ENCODE results near the gene RIMOC1. TPM values are rescaled to one million over a fixed set of nuclear protein-coding genes. Genes with fewer than 3 reads are reported as not detected.

RIMOC1 gene
- polyA plus RNA-seq, 1 donor (not counting 4 experiments of a cell fraction or from before 2014, with no cell fraction given) = 23.7 TPM

- Histone ChIP-seq H3K27me3 (ENCODE audit: control insufficient read depth, extremely low read depth, insufficient read depth, low read length) (no peaks in the 10 kb centered on the region), H3K36me3 (ENCODE audit: control insufficient read depth in 2 of 2, extremely low read depth in 1 of 2, insufficient read depth in 2 of 2, low read length in 2 of 2) (no peaks in the 10 kb centered on the region), H3K4me3 (ENCODE audit: control insufficient read depth in 2 of 3, extremely low read depth in 1 of 3, insufficient read depth in 2 of 3, low read depth in 1 of 3, low read length in 3 of 3) (no peak overlapping the region), H3K9me1 (ENCODE audit: control insufficient read depth, extremely low read depth, insufficient read depth, low read length) (no peaks in the 10 kb centered on the region), H4K20me1 (ENCODE audit: control insufficient read depth, extremely low read depth, insufficient read depth, low read length) (no peaks in the 10 kb centered on the region), H3K9ac (ENCODE audit: control insufficient read depth, extremely low read depth, insufficient read depth, low read length) (no peak overlapping the region), H3K9me3 (ENCODE audit: control insufficient read depth, low read depth, low read length) (no peaks in the 10 kb centered on the region), H3K4me2 (ENCODE audit: control insufficient read depth, extremely low read depth, insufficient read depth, low read depth, low read length) (no peak overlapping the region), H3K4me1 (ENCODE audit: control insufficient read depth, extremely low read depth, insufficient read depth, low read length) (no peaks in the 10 kb centered on the region), H2AFZ (ENCODE audit: control insufficient read depth, low read length) (no peak overlapping the region), H3K27ac (ENCODE audit: control insufficient read depth, insufficient read depth, low read length) (no peak overlapping the region), H3K79me2 (ENCODE audit: control insufficient read depth, insufficient read depth, low read length) (no peaks in the 10 kb centered on the region)
- FAIRE-seq (no peak), DNase-seq (ENCODE audit: low read depth, low spot score) (no peak)
- TF ChIP-seq EZH2 (IDR thresholded peaks at IDR 0.05; ENCODE audit: low read length) (no peak), CTCF (optimal IDR thresholded peaks at IDR 0.05 in 1 of 3, IDR thresholded peaks at IDR 0.05 in 1 of 3, conservative IDR thresholded peaks at IDR 0.05 in 1 of 3; ENCODE audit: extremely low read depth in 1 of 3, insufficient read depth in 2 of 3, low read length in 3 of 3) (no peak)
- dilution Hi-C loops (cut with MboI; ENCODE audit: extremely low pct_ligation_motif_present, low sequenced_read_pairs) = no loop called here
These were observed 25.3 kb upstream of the RIMOC1 start for GRCh38 chr5:41878643-41879478.

DNA sequence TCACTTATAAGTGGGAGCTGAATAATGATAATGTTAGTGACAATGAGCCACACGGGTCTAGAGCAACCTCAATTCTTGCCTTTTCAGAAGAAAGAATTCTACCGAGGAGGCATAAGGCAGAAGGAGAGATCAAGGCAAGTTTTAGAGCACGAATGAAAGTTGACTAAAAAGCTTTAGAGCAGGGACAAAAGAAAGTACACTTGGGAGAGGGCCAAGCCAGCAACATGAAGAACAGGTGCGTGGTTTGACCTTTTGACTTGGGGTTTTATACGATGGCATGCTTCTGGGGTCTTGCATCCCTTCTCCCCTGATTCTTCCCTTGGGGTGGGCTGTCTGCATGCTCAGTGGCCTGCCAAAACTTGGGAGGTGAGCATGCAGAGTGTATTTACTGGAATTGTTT is 21.4 kb upstream of the RIMOC1 start:
- no peak for TF ChIP-seq EZH2 (IDR thresholded peaks at IDR 0.05; ENCODE audit: low read length)
- TF ChIP-seq CTCF (optimal IDR thresholded peaks at IDR 0.05 in 1 of 3, IDR thresholded peaks at IDR 0.05 in 1 of 3, conservative IDR thresholded peaks at IDR 0.05 in 1 of 3; ENCODE audit: extremely low read depth in 1 of 3, insufficient read depth in 2 of 3, low read length in 3 of 3) = no peak

More for the DNA sequence above, 21.4 kb upstream of the RIMOC1 start:
- Histone ChIP-seq H4K20me1 (ENCODE audit: control insufficient read depth, extremely low read depth, insufficient read depth, low read length) (no peaks in the 10 kb centered on the region), H3K36me3 (ENCODE audit: control insufficient read depth in 2 of 2, extremely low read depth in 1 of 2, insufficient read depth in 2 of 2, low read length in 2 of 2) (no peaks in the 10 kb centered on the region), H3K27me3 (ENCODE audit: control insufficient read depth, extremely low read depth, insufficient read depth, low read length) (no peaks in the 10 kb centered on the region), H3K27ac (ENCODE audit: control insufficient read depth, insufficient read depth, low read length) (no peak overlapping the region), H3K9me1 (ENCODE audit: control insufficient read depth, extremely low read depth, insufficient read depth, low read length) (no peaks in the 10 kb centered on the region), H2AFZ (ENCODE audit: control insufficient read depth, low read length) (no peak overlapping the region), H3K9me3 (ENCODE audit: control insufficient read depth, low read depth, low read length) (no peaks in the 10 kb centered on the region), H3K4me2 (ENCODE audit: control insufficient read depth, extremely low read depth, insufficient read depth, low read depth, low read length) (no peak overlapping the region), H3K4me1 (ENCODE audit: control insufficient read depth, extremely low read depth, insufficient read depth, low read length) (no peaks in the 10 kb centered on the region), H3K4me3 (ENCODE audit: control insufficient read depth in 2 of 3, extremely low read depth in 1 of 3, insufficient read depth in 2 of 3, low read depth in 1 of 3, low read length in 3 of 3) (no peak overlapping the region), H3K79me2 (ENCODE audit: control insufficient read depth, insufficient read depth, low read length) (no peaks in the 10 kb centered on the region), H3K9ac (ENCODE audit: control insufficient read depth, extremely low read depth, insufficient read depth, low read length) (no peak overlapping the region)
- DNase-seq (ENCODE audit: low read depth, low spot score) (no peak), FAIRE-seq (no peak)
- dilution Hi-C loops (cut with MboI; ENCODE audit: extremely low pct_ligation_motif_present, low sequenced_read_pairs) = no loop called here

All from keratinocyte (primary cell).